Transverse colon (tissue), 4 donors: ENCODE measurements around the gene PDXP. TPM values are rescaled to one million over a fixed set of nuclear protein-coding genes. Genes with fewer than 3 reads are reported as not detected.

Experiments
- DNase-seq: peaks from one replicate; pipeline ENCODE4 v3.0.0-alpha.2; 2019
- H3K27ac ChIP-seq, 4 donors: fragments of 200-600 bp; sonication (generic); 2 replicates each; pipeline ENCODE4 v1.5.1; 2016 to 2018; ENCODE audit warnings: inconsistent platforms in 4 of 4
- H3K27me3 ChIP-seq: fragments of 200-600 bp; sonication (generic); 2 replicates; pipeline ENCODE4 v1.5.1; 2017; ENCODE audit warnings: inconsistent platforms
- H3K36me3 ChIP-seq, 4 donors: fragments of 200-600 bp; sonication (generic); 2 replicates each; pipeline ENCODE4 v1.5.1; 2017 to 2019; ENCODE audit warnings: inconsistent platforms in 4 of 4
- H3K4me1 ChIP-seq, 4 donors: fragments of 200-600 bp; sonication (generic); 2 replicates each; pipeline ENCODE4 v1.5.1; 2017 to 2020; ENCODE audit warnings: inconsistent platforms in 4 of 4
- H3K4me3 ChIP-seq, 4 donors: fragments of 200-600 bp; sonication (generic); 1 replicate in 1 of 4; 2 replicates in 3 of 4; pipeline versions ENCODE4 v1.5.1 to v1.6.1; 2017 to 2019; ENCODE audit warnings: inconsistent platforms in 4 of 4
- H3K9me3 ChIP-seq, 2 donors: fragments of 200-600 bp; sonication (generic); 2 replicates each; pipeline ENCODE4 v1.5.1; 2017 to 2019; ENCODE audit warnings: inconsistent platforms in 2 of 2
- CTCF ChIP-seq, 5 experiments: fragments of 200-600 bp in 3 of 5; fragments of 450-650 bp in 2 of 5; sonication (generic) in 3 of 5; IDR thresholded peaks; 1 replicate in 2 of 5; 2 replicates in 3 of 5; pipeline ENCODE4 v1.5.1; 2016 to 2017; ENCODE audit warnings: antibody characterized with exemption in 5 of 5, inconsistent platforms in 3 of 5, mild to moderate bottlenecking in 2 of 5, moderate library complexity in 1 of 5
- EP300 ChIP-seq: sonication (generic); formaldehyde crosslinking; IDR thresholded peaks from one replicate; pipeline ENCODE4 v1.6.1; 2017; ENCODE audit warnings: antibody characterized with exemption, low read depth
- POLR2A ChIP-seq: fragments of 450-650 bp; IDR thresholded peaks from one replicate; pipeline ENCODE4 v1.6.1; 2016; ENCODE audit warnings: antibody characterized with exemption, mild to moderate bottlenecking, moderate library complexity
- POLR2AphosphoS5 ChIP-seq, 3 donors: sonication (generic); formaldehyde crosslinking; IDR thresholded peaks; one replicate each; pipeline ENCODE4 v1.6.1; 2016; ENCODE audit warnings: antibody characterized with exemption in 3 of 3
- WGBS, 2 donors: methylation state at CpG; one replicate each; pipeline ENCODE4 v1.1.5; 2018; ENCODE audit warnings: low coverage in 1 of 2; 5-methylcytosine and 5-hydroxymethylcytosine counted together
- in situ Hi-C, 4 donors: fragments of 200-750 bp; cut with MboI; loops; one replicate each; pipeline versions ENCODE4 v1.15.0 to v1.15.1; 2017; ENCODE audit warnings: low sequenced_read_pairs in 3 of 4, low pct_ligation_motif_present in 1 of 4, low pct_unique_long_range_greater_than_20kb in 1 of 4
- intact Hi-C: fragments of 100-400 bp; cut with DNase I; formaldehyde crosslinking; loops from one replicate; pipeline ENCODE4 v1.15.1; 2023; ENCODE audit warnings: low total_unique reads
- total RNA-seq, 4 donors: library from RNA; depleted of rRNA; stranded (reverse); fragments of >200 nt; gene quantifications; one replicate each; pipeline ENCODE4 v1.1.0, GENCODE V29; 2016

The PDXP gene
- total RNA-seq, 4 donors from 2014 or later = 28.9 to 126 (median 50.7) TPM

- no peaks in the 10 kb centered on the region for H3K27me3 ChIP-seq
- H3K36me3 ChIP-seq = no peaks in the 10 kb centered on the region
- TF ChIP-seq POLR2AphosphoS5 (IDR thresholded peaks at IDR 0.05) = peak; percentile 36 to 78 (median 51)
- TF ChIP-seq EP300 = no peak
- peak; percentile 53 for TF ChIP-seq POLR2A
- in situ Hi-C loops = loop anchor here in 3 of 4 donors (5.0 to 25.0 kb wide), 3 partner anchors 43 to 102 kb away; no protein-coding TSS in a partner anchor
- H3K4me3 ChIP-seq = no peak overlapping the region
- no peaks in the 10 kb centered on the region for H3K9me3 ChIP-seq
- WGBS, 2 donors = 48 to 58% methylated on average over 3 to 16 of the region's 16 CpGs
- DNase-seq = peak; percentile 78
- intact Hi-C loops = loop anchor here (5.0 kb wide), 1 partner anchor 102 kb away; no protein-coding TSS in a partner anchor
- H3K4me1 ChIP-seq = peaks cover 9 to 57% (median 40%) of the 10 kb centered on the region in 4 donors
- H3K27ac ChIP-seq = peak overlapping the region; percentile 86 to 95 (median 90)
Measured at GRCh38 chr22:37684803-37685615, 26.5 kb downstream of the PDXP start.

- WGBS, 2 donors = 1% methylated on average over 60 of the region's 62 CpGs; no CpG with 5 or more reads in 1 of the 2 donors
- intact Hi-C loops = loop anchor here (5.0 kb wide), 1 partner anchor 101 kb away; no protein-coding TSS in a partner anchor
Measured at GRCh38 chr22:37686002-37686982, 27.8 kb downstream of the PDXP start, which contains the start of gene NOL12. Gene NOL12 (plus strand): TSS chr22:37686343. CDS start chr22:37686393, 50 bp downstream.

GRCh38 chr22:37690407-37690806, 31.9 kb downstream of the PDXP start:
- intact Hi-C loops = no loop called here
- H3K4me3 ChIP-seq = no peak overlapping the region
- no peak for TF ChIP-seq POLR2AphosphoS5 (IDR thresholded peaks at IDR 0.05)
- TF ChIP-seq EP300 = no peak
- no peak for TF ChIP-seq CTCF (IDR thresholded peaks at IDR 0.05)
- no peak for TF ChIP-seq POLR2A
- H3K4me1 ChIP-seq = peaks cover 7 to 40% (median 34%) of the 10 kb centered on the region in 4 donors
- WGBS, 2 donors = 94 to 100% methylated on average over 1 to 7 of the region's 7 CpGs
- H3K36me3 ChIP-seq = peaks cover 0 to 27% (median 8%) of the 10 kb centered on the region in 4 donors
- DNase-seq = no peak
- in situ Hi-C loops = loop anchor here in 1 of 4 donors (25.0 kb wide), 1 partner anchor 97 kb away; no protein-coding TSS in a partner anchor
- H3K27me3 ChIP-seq = no peaks in the 10 kb centered on the region
- peak overlapping the region in 3 of 4 donors; percentile 85 to 95 (median 88) for H3K27ac ChIP-seq
- no peaks in the 10 kb centered on the region for H3K9me3 ChIP-seq

More at GRCh38 chr22:37686002-37686982, 27.8 kb downstream of the PDXP start, which contains the start of gene NOL12:
- no peaks in the 10 kb centered on the region for H3K27me3 ChIP-seq
- peak; percentile 86 for DNase-seq
- H3K36me3 ChIP-seq = peaks cover 0 to 11% (median 5%) of the 10 kb centered on the region in 4 donors
- H3K4me3 ChIP-seq = peak within 1 kb of the TSS; percentile 55 to 89 (median 62)
- H3K27ac ChIP-seq = peak within 1 kb of the TSS; percentile 86 to 95 (median 90)
- no peaks in the 10 kb centered on the region for H3K9me3 ChIP-seq
- in situ Hi-C loops = loop anchor here in 2 of 4 donors (10.0 to 25.0 kb wide), 2 partner anchors 61 to 101 kb away; no protein-coding TSS in a partner anchor
- peaks cover 9 to 57% (median 41%) of the 10 kb centered on the region in 4 donors for H3K4me1 ChIP-seq
- TF ChIP-seq CTCF (IDR thresholded peaks at IDR 0.05) (peak in 2 of 5 experiments; percentile 11 to 25), EP300 (no peak), POLR2AphosphoS5 (IDR thresholded peaks at IDR 0.05) (peak; percentile 32 to 89 (median 80)), POLR2A (peak; percentile 78)

GRCh38 chr22:37690901-37691504, 32.5 kb downstream of the PDXP start:
- Histone ChIP-seq H3K4me1 (peaks cover 7 to 40% (median 32%) of the 10 kb centered on the region in 4 donors), H3K27ac (no peak overlapping the region), H3K9me3 (no peaks in the 10 kb centered on the region), H3K4me3 (no peak overlapping the region), H3K36me3 (peaks cover 0 to 27% (median 8%) of the 10 kb centered on the region in 4 donors), H3K27me3 (no peaks in the 10 kb centered on the region)
- intact Hi-C loops = no loop called here
- no peak for TF ChIP-seq POLR2A
- TF ChIP-seq CTCF (IDR thresholded peaks at IDR 0.05) = no peak
- TF ChIP-seq POLR2AphosphoS5 (IDR thresholded peaks at IDR 0.05) = no peak
- TF ChIP-seq EP300 = no peak
- DNase-seq = no peak
- in situ Hi-C loops = loop anchor here in 1 of 4 donors (25.0 kb wide), 1 partner anchor 96 kb away; no protein-coding TSS in a partner anchor
- 94% methylated on average over 18 of the region's 18 CpGs; no CpG with 5 or more reads in 1 of the 2 donors for WGBS, 2 donors
